ENCODE measurements around the gene GNPDA2. TPM values are rescaled to one million over a fixed set of nuclear protein-coding genes. Genes with fewer than 3 reads are reported as not detected.
"Not testable (repeated sequence)": the region's sequence is repeated elsewhere in the genome, so short reads cannot be mapped to it uniquely, and the experiment has no call there.

The GNPDA2 gene
- 28.7 and 31.7 TPM in 2 replicates for total RNA-seq (2014; rRNA removed; shearing (Covaris generic))
- 22.7 and 24.3 TPM in 2 replicates for polyA plus RNA-seq (2014; cell fraction: nucleus; rRNA removed)

GRCh38 chr4:44726038-44726871 is at the start of gene GNPDA2:
Gene GNPDA2 (minus strand): TSS chr4:44726556. CDS start chr4:44722207, 4,349 bp downstream.
- peak; percentile 79 for DNase-seq (ENCODE audit: extremely low read depth, low read depth)

GRCh38 chr4:44772340-44772739 is 46.0 kb upstream of the GNPDA2 start:
- DNase-seq (ENCODE audit: extremely low read depth, low read depth): no peak

- no peak for DNase-seq (ENCODE audit: extremely low read depth, low read depth)
Observed at GRCh38 chr4:44771789-44772188, 45.4 kb upstream of the GNPDA2 start.

GRCh38 chr4:44766453-44766852 is 40.1 kb upstream of the GNPDA2 start:
- DNase-seq (ENCODE audit: extremely low read depth, low read depth): no peak

GRCh38 chr4:44765116-44765515 is 38.8 kb upstream of the GNPDA2 start:
- DNase-seq (ENCODE audit: extremely low read depth, low read depth): no peak

GRCh38 chr4:44761306-44761705 is 35.0 kb upstream of the GNPDA2 start:
- DNase-seq (ENCODE audit: extremely low read depth, low read depth): no peak

GRCh38 chr4:44760142-44760898 is 34.0 kb upstream of the GNPDA2 start:
- peak; percentile 19 for DNase-seq (ENCODE audit: extremely low read depth, low read depth)

- DNase-seq (ENCODE audit: extremely low read depth, low read depth): no peak
Observed at GRCh38 chr4:44756559-44756958, 30.2 kb upstream of the GNPDA2 start.

- no peak for DNase-seq (ENCODE audit: extremely low read depth, low read depth)
Observed at GRCh38 chr4:44740201-44740600, 13.8 kb upstream of the GNPDA2 start.

GRCh38 chr4:44738615-44739014 is 12.3 kb upstream of the GNPDA2 start:
- peak; percentile 3 for DNase-seq (ENCODE audit: extremely low read depth, low read depth)

- no peak for DNase-seq (ENCODE audit: extremely low read depth, low read depth)
Observed at GRCh38 chr4:44736900-44737299, 10.5 kb upstream of the GNPDA2 start.

- DNase-seq (ENCODE audit: extremely low read depth, low read depth): not testable (repeated sequence)
Observed at GRCh38 chr4:44728694-44729093, 2.3 kb upstream of the GNPDA2 start.

- no peak for DNase-seq (ENCODE audit: extremely low read depth, low read depth)
Observed at GRCh38 chr4:44727471-44727870, 1.1 kb upstream of the GNPDA2 start.

- DNase-seq (ENCODE audit: extremely low read depth, low read depth): no peak
Observed at GRCh38 chr4:44725726-44726037, 674 bp downstream of the GNPDA2 start.

GRCh38 chr4:44725166-44725565 is 1.2 kb downstream of the GNPDA2 start:
- no peak for DNase-seq (ENCODE audit: extremely low read depth, low read depth)

- no peak for DNase-seq (ENCODE audit: extremely low read depth, low read depth)
Observed at GRCh38 chr4:44722001-44722400, 4.4 kb downstream of the GNPDA2 start.

- DNase-seq (ENCODE audit: extremely low read depth, low read depth): no peak
Observed at GRCh38 chr4:44720371-44720770, 6.0 kb downstream of the GNPDA2 start.

GRCh38 chr4:44716597-44716996 is 9.8 kb downstream of the GNPDA2 start:
- DNase-seq (ENCODE audit: extremely low read depth, low read depth): no peak

- DNase-seq (ENCODE audit: extremely low read depth, low read depth): no peak
Observed at GRCh38 chr4:44713125-44713524, 13.2 kb downstream of the GNPDA2 start.

- no peak for DNase-seq (ENCODE audit: extremely low read depth, low read depth)
Observed at GRCh38 chr4:44704673-44705072, 21.7 kb downstream of the GNPDA2 start.

GRCh38 chr4:44701037-44701436 is 25.3 kb downstream of the GNPDA2 start:
- no peak for DNase-seq (ENCODE audit: extremely low read depth, low read depth)

GRCh38 chr4:44700427-44700826 is 25.9 kb downstream of the GNPDA2 start:
- no peak for DNase-seq (ENCODE audit: extremely low read depth, low read depth)
